ENCODE results near the gene NFYB.

NFYB gene

GRCh38 chr12:104109446-104110271, 28.4 kb downstream of the NFYB start:
- DNase-seq, result no peak

GRCh38 chr12:104108755-104109445, 29.1 kb downstream of the NFYB start:
- DNase-seq, result peak; percentile 93

GRCh38 chr12:104106965-104107364, 31.0 kb downstream of the NFYB start:
- no peak for DNase-seq

- DNase-seq, result no peak
These were observed 32.5 kb downstream of the NFYB start for GRCh38 chr12:104105461-104105860.

GRCh38 chr12:104097954-104098353, 40.1 kb downstream of the NFYB start:
- DNase-seq, result no peak

GRCh38 chr12:104095289-104095688, 42.7 kb downstream of the NFYB start:
- no peak for DNase-seq

- DNase-seq, result no peak
These were observed 43.7 kb downstream of the NFYB start for GRCh38 chr12:104094284-104094683.

GRCh38 chr12:104091136-104091535, 46.9 kb downstream of the NFYB start:
- DNase-seq, result no peak

GRCh38 chr12:104090685-104091084, 47.3 kb downstream of the NFYB start:
- DNase-seq, result no peak

- peak; percentile 68 for DNase-seq
These were observed 54.1 kb downstream of the NFYB start for GRCh38 chr12:104083769-104084475.

GRCh38 chr12:104080764-104081163, 57.2 kb downstream of the NFYB start:
- no peak for DNase-seq

GRCh38 chr12:104079024-104079423, 59.0 kb downstream of the NFYB start:
- DNase-seq, result no peak

- no peak for DNase-seq
These were observed 64.3 kb downstream of the NFYB start for GRCh38 chr12:104073699-104074098.

- DNase-seq, result no peak
These were observed 65.9 kb downstream of the NFYB start for GRCh38 chr12:104072099-104072498.
